Suprapubic skin (tissue), 4 donors: ENCODE results near the gene HIGD1C. TPM values are rescaled to one million over a fixed set of nuclear protein-coding genes. Genes with fewer than 3 reads are reported as not detected.
"Not testable (repeated sequence)": the region's sequence is repeated elsewhere in the genome, so short reads cannot be mapped to it uniquely, and the experiment has no call there.

Experiments
- DNase-seq, 2 donors: peaks; one replicate each; pipeline ENCODE4 v3.0.0-alpha.2; 2019; ENCODE audit warnings: low spot score in 2 of 2
- H3K27ac ChIP-seq: fragments of 200-600 bp; sonication (generic); one replicate; pipeline ENCODE4 v1.5.1; 2019
- H3K27me3 ChIP-seq: fragments of 200-600 bp; sonication (generic); one replicate; pipeline ENCODE4 v1.5.1; 2019
- H3K36me3 ChIP-seq: fragments of 200-600 bp; sonication (generic); one replicate; pipeline ENCODE4 v1.5.1; 2019
- H3K4me1 ChIP-seq: fragments of 200-600 bp; sonication (generic); one replicate; pipeline ENCODE4 v1.5.1; 2019
- H3K4me3 ChIP-seq: fragments of 200-600 bp; sonication (generic); one replicate; pipeline ENCODE4 v1.5.1; 2019; ENCODE audit warnings: mild to moderate bottlenecking
- H3K9me3 ChIP-seq: fragments of 200-600 bp; sonication (generic); one replicate; pipeline ENCODE4 v1.5.1; 2019
- EP300 ChIP-seq: sonication (generic); formaldehyde crosslinking; IDR thresholded peaks from one replicate; pipeline ENCODE4 v1.6.1; 2017; ENCODE audit warnings: antibody characterized with exemption
- POLR2A ChIP-seq, 2 donors: fragments of 450-650 bp; IDR thresholded peaks; one replicate each; pipeline ENCODE4 v1.6.1; 2017; ENCODE audit warnings: antibody characterized with exemption in 2 of 2, mild to moderate bottlenecking in 2 of 2, moderate library complexity in 2 of 2
- POLR2AphosphoS5 ChIP-seq, 3 donors: sonication (generic); formaldehyde crosslinking; IDR thresholded peaks; one replicate each; pipeline ENCODE4 v1.6.1; 2017; ENCODE audit warnings: antibody characterized with exemption in 3 of 3
- WGBS: methylation state at CpG from one replicate; pipeline ENCODE4 v1.1.5; 2018; 5-methylcytosine and 5-hydroxymethylcytosine counted together
- total RNA-seq, 4 donors: library from RNA; depleted of rRNA; stranded (reverse); fragments of >200 nt; gene quantifications; one replicate each; pipeline ENCODE4 v1.1.0, GENCODE V29; 2016
- TF ChIP-seq, protein P1 (sequence below), 2 donors: fragments of 200-600 bp in 1 of 2; fragments of 450-650 bp in 1 of 2; sonication (generic) in 1 of 2; IDR thresholded peaks; one replicate each; pipeline ENCODE4 v1.5.1; 2016 to 2019; ENCODE audit warnings: antibody characterized with exemption in 2 of 2, mild to moderate bottlenecking in 1 of 2, moderate library complexity in 1 of 2

Gene HIGD1C
- not detected for total RNA-seq

- TF ChIP-seq POLR2A (IDR thresholded peaks at IDR 0.05): no peak
- DNase-seq: no peak
- H3K4me3 ChIP-seq: no peak within 1 kb of the TSS
- no peaks in the 10 kb centered on the region for H3K4me1 ChIP-seq
- H3K27ac ChIP-seq: no peak within 1 kb of the TSS
- no peaks in the 10 kb centered on the region for H3K9me3 ChIP-seq
- no peaks in the 10 kb centered on the region for H3K27me3 ChIP-seq
- no peaks in the 10 kb centered on the region for H3K36me3 ChIP-seq
- 88% methylated on average over 6 of the region's 19 CpGs for WGBS
Measured at GRCh38 chr12:50952510-50952909, at the start of gene HIGD1C. HIGD1C (plus strand) TSS chr12:50952544; CDS start chr12:50953999, 1,455 bp downstream.

GRCh38 chr12:50908479-50908878 lies 43.9 kb upstream of the HIGD1C start:
- H3K27me3 ChIP-seq, H3K36me3 ChIP-seq, H3K9me3 ChIP-seq, DNase-seq, H3K27ac ChIP-seq, H3K4me3 ChIP-seq, H3K4me1 ChIP-seq: not testable (repeated sequence)
- 92% methylated on average over 5 of the region's 5 CpGs for WGBS

GRCh38 chr12:50912361-50912760 lies 40.0 kb upstream of the HIGD1C start:
- DNase-seq, H3K36me3 ChIP-seq, H3K4me3 ChIP-seq, H3K27ac ChIP-seq, H3K27me3 ChIP-seq, H3K4me1 ChIP-seq: not testable (repeated sequence)
- 81% methylated on average over 6 of the region's 6 CpGs for WGBS
- peaks cover 15% of the 10 kb centered on the region for H3K9me3 ChIP-seq

DNA sequence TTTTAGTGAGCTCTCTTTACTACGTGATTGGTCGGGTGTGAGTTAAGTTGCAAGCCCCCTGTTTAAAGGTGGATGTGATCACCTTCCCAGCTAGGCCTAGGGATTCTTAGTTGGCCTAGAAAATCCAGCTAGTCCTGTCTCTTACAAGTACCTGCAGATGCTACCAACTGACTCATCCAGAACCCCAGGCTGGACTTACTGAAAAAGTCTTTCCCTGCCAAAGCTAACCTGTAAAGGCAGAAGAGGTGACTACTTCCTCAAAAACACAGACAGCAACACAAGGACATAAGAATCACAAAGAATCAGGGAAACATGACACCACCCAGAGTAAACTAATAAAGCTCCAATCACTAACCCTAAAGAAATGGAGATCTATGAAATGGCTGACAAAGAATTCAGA lies 39.1 kb upstream of the HIGD1C start:
- H3K4me3 ChIP-seq: no peak overlapping the region
- no peak overlapping the region for H3K27ac ChIP-seq
- no peak for DNase-seq
- no peaks in the 10 kb centered on the region for H3K36me3 ChIP-seq
- 98% methylated on average over 2 of the region's 2 CpGs for WGBS
- H3K27me3 ChIP-seq: no peaks in the 10 kb centered on the region
- H3K4me1 ChIP-seq: no peaks in the 10 kb centered on the region
- peaks cover 15% of the 10 kb centered on the region for H3K9me3 ChIP-seq
- TF ChIP-seq POLR2A (IDR thresholded peaks at IDR 0.05) (no peak), EP300 (no peak), POLR2AphosphoS5 (IDR thresholded peaks at IDR 0.05) (no peak)
- TF ChIP-seq, protein P1, sequence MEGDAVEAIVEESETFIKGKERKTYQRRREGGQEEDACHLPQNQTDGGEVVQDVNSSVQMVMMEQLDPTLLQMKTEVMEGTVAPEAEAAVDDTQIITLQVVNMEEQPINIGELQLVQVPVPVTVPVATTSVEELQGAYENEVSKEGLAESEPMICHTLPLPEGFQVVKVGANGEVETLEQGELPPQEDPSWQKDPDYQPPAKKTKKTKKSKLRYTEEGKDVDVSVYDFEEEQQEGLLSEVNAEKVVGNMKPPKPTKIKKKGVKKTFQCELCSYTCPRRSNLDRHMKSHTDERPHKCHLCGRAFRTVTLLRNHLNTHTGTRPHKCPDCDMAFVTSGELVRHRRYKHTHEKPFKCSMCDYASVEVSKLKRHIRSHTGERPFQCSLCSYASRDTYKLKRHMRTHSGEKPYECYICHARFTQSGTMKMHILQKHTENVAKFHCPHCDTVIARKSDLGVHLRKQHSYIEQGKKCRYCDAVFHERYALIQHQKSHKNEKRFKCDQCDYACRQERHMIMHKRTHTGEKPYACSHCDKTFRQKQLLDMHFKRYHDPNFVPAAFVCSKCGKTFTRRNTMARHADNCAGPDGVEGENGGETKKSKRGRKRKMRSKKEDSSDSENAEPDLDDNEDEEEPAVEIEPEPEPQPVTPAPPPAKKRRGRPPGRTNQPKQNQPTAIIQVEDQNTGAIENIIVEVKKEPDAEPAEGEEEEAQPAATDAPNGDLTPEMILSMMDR (IDR thresholded peaks at IDR 0.05): no peak

DNA sequence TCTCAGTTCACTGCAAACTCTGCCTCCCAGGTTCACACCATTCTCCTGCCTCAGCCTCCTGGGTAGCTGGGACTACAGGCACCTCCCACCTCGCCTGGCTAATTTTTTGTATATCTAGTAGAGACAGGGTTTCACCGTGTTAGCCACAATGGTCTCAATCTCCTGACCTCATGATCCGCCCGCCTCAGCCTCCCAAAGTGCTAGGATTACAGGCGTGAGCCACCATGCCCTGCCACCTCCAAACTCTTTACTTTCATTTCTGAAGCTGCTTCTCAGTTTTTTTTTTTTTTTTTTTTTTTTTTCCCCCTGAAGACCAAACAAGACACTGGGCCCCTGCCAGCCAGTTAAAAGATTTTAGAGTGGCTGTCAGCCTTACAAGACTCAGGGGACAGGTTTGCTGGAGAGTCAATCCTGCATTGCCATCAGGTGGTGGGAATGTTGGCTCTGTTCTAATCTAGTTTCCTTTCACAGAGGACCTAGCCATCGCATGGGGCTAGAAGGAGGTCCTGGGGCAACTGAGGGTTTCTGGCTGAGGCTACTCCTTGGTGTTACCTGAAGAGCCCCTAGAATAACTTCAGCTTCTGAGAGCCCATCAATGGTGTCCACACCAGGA lies 37.4 kb upstream of the HIGD1C start:
- H3K9me3 ChIP-seq: peaks cover 15% of the 10 kb centered on the region
- no peaks in the 10 kb centered on the region for H3K27me3 ChIP-seq
- H3K36me3 ChIP-seq: no peaks in the 10 kb centered on the region
- H3K27ac ChIP-seq: no peak overlapping the region
- TF ChIP-seq EP300 (no peak), POLR2A (IDR thresholded peaks at IDR 0.05) (no peak), POLR2AphosphoS5 (IDR thresholded peaks at IDR 0.05) (no peak)
- TF ChIP-seq, protein P1 (IDR thresholded peaks at IDR 0.05): no peak
- no peak for DNase-seq
- 87% methylated on average over 6 of the region's 6 CpGs for WGBS
- no peak overlapping the region for H3K4me3 ChIP-seq
- no peaks in the 10 kb centered on the region for H3K4me1 ChIP-seq

DNA sequence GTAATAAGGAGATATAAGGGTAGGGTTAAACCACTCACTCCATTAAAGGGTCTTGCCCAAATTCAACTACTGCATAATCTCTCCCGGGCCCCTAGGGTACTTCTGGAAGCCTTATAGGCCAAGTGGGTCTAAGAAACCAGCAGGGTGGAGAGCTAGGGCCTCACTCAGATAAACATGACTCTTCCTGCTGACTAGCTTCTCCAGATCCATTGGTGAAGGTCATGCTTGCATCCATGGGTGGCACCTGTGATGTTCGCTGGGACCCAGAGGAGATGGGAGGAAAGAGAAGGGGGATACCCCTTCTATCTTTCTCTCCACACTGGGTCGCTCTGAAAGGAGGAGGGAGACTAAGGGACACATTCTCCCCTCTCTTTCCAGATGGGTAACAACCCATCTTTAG lies 36.1 kb upstream of the HIGD1C start:
- no peak for DNase-seq
- Histone ChIP-seq H3K27me3 (no peaks in the 10 kb centered on the region), H3K4me3 (no peak overlapping the region), H3K9me3 (peaks cover 15% of the 10 kb centered on the region), H3K36me3 (no peaks in the 10 kb centered on the region), H3K27ac (no peak overlapping the region), H3K4me1 (no peaks in the 10 kb centered on the region)
- TF ChIP-seq, protein P1 (IDR thresholded peaks at IDR 0.05): no peak
- no peak for TF ChIP-seq POLR2A (IDR thresholded peaks at IDR 0.05)
- no peak for TF ChIP-seq EP300
- no peak for TF ChIP-seq POLR2AphosphoS5 (IDR thresholded peaks at IDR 0.05)
- WGBS: 85% methylated on average over 3 of the region's 3 CpGs
